ENCODE results near the gene YLPM1. TPM values are rescaled to one million over a fixed set of nuclear protein-coding genes. Genes with fewer than 3 reads are reported as not detected.
A peak's percentile ranks its signal among the peaks of the same experiment; 100 is the strongest.

YLPM1 gene, protein sequence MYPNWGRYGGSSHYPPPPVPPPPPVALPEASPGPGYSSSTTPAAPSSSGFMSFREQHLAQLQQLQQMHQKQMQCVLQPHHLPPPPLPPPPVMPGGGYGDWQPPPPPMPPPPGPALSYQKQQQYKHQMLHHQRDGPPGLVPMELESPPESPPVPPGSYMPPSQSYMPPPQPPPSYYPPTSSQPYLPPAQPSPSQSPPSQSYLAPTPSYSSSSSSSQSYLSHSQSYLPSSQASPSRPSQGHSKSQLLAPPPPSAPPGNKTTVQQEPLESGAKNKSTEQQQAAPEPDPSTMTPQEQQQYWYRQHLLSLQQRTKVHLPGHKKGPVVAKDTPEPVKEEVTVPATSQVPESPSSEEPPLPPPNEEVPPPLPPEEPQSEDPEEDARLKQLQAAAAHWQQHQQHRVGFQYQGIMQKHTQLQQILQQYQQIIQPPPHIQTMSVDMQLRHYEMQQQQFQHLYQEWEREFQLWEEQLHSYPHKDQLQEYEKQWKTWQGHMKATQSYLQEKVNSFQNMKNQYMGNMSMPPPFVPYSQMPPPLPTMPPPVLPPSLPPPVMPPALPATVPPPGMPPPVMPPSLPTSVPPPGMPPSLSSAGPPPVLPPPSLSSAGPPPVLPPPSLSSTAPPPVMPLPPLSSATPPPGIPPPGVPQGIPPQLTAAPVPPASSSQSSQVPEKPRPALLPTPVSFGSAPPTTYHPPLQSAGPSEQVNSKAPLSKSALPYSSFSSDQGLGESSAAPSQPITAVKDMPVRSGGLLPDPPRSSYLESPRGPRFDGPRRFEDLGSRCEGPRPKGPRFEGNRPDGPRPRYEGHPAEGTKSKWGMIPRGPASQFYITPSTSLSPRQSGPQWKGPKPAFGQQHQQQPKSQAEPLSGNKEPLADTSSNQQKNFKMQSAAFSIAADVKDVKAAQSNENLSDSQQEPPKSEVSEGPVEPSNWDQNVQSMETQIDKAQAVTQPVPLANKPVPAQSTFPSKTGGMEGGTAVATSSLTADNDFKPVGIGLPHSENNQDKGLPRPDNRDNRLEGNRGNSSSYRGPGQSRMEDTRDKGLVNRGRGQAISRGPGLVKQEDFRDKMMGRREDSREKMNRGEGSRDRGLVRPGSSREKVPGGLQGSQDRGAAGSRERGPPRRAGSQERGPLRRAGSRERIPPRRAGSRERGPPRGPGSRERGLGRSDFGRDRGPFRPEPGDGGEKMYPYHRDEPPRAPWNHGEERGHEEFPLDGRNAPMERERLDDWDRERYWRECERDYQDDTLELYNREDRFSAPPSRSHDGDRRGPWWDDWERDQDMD (N-terminal part only)
- 27.6 TPM for polyA plus RNA-seq (2012; ENCODE audit: missing spikeins)

DNA sequence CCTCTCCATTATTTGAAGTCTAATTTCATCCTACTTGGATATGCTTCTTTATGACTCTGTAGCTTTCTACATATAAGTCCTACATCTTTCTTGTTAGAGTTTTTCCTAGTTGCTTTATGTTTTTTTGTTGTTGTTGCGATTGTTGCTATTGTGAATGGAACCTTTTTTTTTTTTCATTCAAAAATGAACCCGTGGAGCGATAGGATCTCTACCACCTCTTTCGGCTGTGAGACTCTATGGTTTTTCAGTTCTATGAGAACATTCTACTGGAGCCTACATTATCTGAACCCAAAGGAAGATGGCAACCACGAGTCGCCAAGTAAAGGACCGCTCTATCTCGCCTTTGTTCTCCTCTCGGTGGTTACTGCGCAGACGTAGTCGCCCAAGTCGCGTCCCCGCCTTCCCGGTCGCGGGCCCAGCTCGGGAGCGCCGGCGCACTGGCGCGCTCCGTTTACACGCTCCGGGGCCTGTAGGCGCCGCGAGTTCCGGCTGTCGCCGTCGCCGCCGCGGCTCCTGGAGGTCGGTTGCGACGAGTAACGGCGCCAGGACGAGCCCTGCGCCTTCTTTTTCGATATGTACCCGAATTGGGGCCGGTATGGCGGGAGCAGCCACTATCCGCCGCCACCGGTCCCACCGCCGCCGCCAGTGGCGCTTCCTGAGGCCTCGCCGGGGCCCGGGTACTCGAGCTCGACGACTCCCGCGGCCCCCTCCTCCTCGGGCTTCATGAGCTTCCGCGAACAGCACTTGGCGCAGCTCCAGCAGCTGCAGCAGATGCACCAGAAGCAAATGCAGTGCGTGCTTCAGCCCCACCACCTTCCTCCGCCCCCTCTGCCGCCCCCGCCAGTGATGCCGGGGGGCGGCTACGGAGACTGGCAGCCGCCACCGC lies at the start of gene YLPM1:
YLPM1 (plus strand) TSS at position 400 of the 886 bp plus-strand sequence; CDS start at position 574, 174 bp downstream.
- TF ChIP-seq POLR2AphosphoS5 (IDR thresholded peaks at IDR 0.05; ENCODE audit: low read depth, low read length) (peak; percentile 91), POLR2A (IDR thresholded peaks at IDR 0.05; ENCODE audit: low read depth, low read length) (peak; percentile 95), TAF1 (IDR thresholded peaks at IDR 0.05; ENCODE audit: borderline replicate concordance, low read depth, low read length) (peak; percentile 50; the same call in 1 of the 2 replicates)
- peak; percentile 84 for DNase-seq (ENCODE audit: insufficient read length)
- peak; percentile 96 for FAIRE-seq

DNA sequence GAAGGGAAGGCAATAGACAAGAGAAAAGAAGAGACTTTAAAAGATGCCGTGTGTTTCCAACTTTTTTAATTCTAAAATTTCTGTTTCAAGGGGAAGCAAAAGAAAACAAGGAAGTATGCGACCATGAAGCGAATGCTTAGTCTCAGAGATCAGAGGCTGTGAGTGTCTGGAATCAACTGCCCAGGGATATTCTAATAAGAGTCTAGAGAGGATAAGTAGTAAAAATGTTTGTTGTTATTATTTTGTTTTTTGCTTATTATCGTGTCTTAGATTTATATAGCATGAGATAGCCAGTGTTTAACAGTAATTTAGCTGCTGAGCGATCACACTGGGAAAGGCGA lies 49.8 kb upstream of the YLPM1 start:
- TF ChIP-seq POLR2AphosphoS5 (IDR thresholded peaks at IDR 0.05; ENCODE audit: low read depth, low read length) (no peak), TAF1 (IDR thresholded peaks at IDR 0.05; ENCODE audit: borderline replicate concordance, low read depth, low read length) (no peak)
- DNase-seq (ENCODE audit: insufficient read length), result no peak
- peak; percentile 5 for FAIRE-seq

- TF ChIP-seq TAF1 (IDR thresholded peaks at IDR 0.05; ENCODE audit: borderline replicate concordance, low read depth, low read length) (no peak), POLR2A (IDR thresholded peaks at IDR 0.05; ENCODE audit: low read depth, low read length) (no peak), POLR2AphosphoS5 (IDR thresholded peaks at IDR 0.05; ENCODE audit: low read depth, low read length) (no peak)
- FAIRE-seq, result no peak
These were observed 42.6 kb upstream of the YLPM1 start for GRCh38 chr14:74720526-74720925.

DNA sequence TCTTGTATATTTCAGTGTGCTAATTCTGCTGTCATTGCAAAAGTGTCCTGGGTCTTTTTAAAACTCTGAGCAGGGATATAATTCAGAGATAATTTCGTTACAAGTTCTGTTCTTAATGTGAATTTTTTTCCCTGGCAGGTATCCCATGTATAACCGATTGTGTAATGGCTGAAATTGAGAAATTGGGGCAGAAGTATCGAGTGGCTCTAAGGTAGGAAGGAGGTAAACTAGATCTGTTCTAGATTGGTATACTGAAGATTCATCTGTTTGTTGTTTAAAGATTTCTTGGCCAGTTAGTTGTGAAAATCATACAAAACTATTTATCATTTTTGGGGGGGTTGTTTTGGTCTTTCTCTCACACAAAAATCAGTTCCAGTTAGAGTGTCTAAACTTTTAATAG lies 40.0 kb upstream of the YLPM1 start:
- FAIRE-seq, result no peak
- no peak for DNase-seq (ENCODE audit: insufficient read length)
- TF ChIP-seq POLR2AphosphoS5 (IDR thresholded peaks at IDR 0.05; ENCODE audit: low read depth, low read length), result no peak
- no peak for TF ChIP-seq TAF1 (IDR thresholded peaks at IDR 0.05; ENCODE audit: borderline replicate concordance, low read depth, low read length)
- TF ChIP-seq POLR2A (IDR thresholded peaks at IDR 0.05; ENCODE audit: low read depth, low read length), result no peak

More at GRCh38 chr14:74720526-74720925, 42.6 kb upstream of the YLPM1 start:
- no peak for DNase-seq (ENCODE audit: insufficient read length)

- TF ChIP-seq POLR2AphosphoS5 (IDR thresholded peaks at IDR 0.05; ENCODE audit: low read depth, low read length) (no peak), POLR2A (IDR thresholded peaks at IDR 0.05; ENCODE audit: low read depth, low read length) (no peak), TAF1 (IDR thresholded peaks at IDR 0.05; ENCODE audit: borderline replicate concordance, low read depth, low read length) (no peak)
- DNase-seq (ENCODE audit: insufficient read length) (no peak), FAIRE-seq (no peak)
These were observed 30.7 kb upstream of the YLPM1 start for GRCh38 chr14:74732387-74732786.

GRCh38 chr14:74733221-74733620 lies 29.9 kb upstream of the YLPM1 start:
- FAIRE-seq (no peak), DNase-seq (ENCODE audit: insufficient read length) (no peak)
- TF ChIP-seq POLR2A (IDR thresholded peaks at IDR 0.05; ENCODE audit: low read depth, low read length) (no peak), TAF1 (IDR thresholded peaks at IDR 0.05; ENCODE audit: borderline replicate concordance, low read depth, low read length) (no peak), POLR2AphosphoS5 (IDR thresholded peaks at IDR 0.05; ENCODE audit: low read depth, low read length) (no peak)

DNA sequence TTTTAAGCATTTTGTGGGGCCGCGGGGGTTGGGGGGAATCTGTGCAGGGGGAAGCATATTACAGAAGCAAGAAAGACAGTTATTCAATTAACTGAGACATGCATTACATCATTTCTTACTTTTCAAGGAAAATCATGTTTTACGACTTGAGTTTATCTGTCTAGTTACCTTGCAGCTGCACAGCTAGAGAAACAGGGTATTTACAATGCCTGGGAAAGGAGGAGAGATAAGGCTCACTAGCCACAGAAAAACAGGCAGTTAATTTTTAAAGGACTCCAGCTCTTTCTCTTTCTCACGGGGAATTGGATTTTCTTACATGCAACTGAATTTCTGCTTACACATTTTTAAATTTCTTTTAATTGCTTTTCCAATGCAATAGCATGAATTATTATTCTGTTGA lies 28.0 kb upstream of the YLPM1 start:
- no peak for DNase-seq (ENCODE audit: insufficient read length)
- TF ChIP-seq POLR2AphosphoS5 (IDR thresholded peaks at IDR 0.05; ENCODE audit: low read depth, low read length), result no peak
- no peak for TF ChIP-seq POLR2A (IDR thresholded peaks at IDR 0.05; ENCODE audit: low read depth, low read length)
- TF ChIP-seq TAF1 (IDR thresholded peaks at IDR 0.05; ENCODE audit: borderline replicate concordance, low read depth, low read length), result no peak
- FAIRE-seq, result no peak

GRCh38 chr14:74737753-74738325 lies 25.3 kb upstream of the YLPM1 start:
- no peak for FAIRE-seq
- TF ChIP-seq POLR2AphosphoS5 (IDR thresholded peaks at IDR 0.05; ENCODE audit: low read depth, low read length) (no peak), POLR2A (IDR thresholded peaks at IDR 0.05; ENCODE audit: low read depth, low read length) (no peak), TAF1 (IDR thresholded peaks at IDR 0.05; ENCODE audit: borderline replicate concordance, low read depth, low read length) (no peak)

GRCh38 chr14:74739293-74740030 lies 23.7 kb upstream of the YLPM1 start:
- DNase-seq (ENCODE audit: insufficient read length), result no peak
- FAIRE-seq, result no peak
- TF ChIP-seq POLR2AphosphoS5 (IDR thresholded peaks at IDR 0.05; ENCODE audit: low read depth, low read length), result no peak
- TF ChIP-seq TAF1 (IDR thresholded peaks at IDR 0.05; ENCODE audit: borderline replicate concordance, low read depth, low read length), result no peak
- no peak for TF ChIP-seq POLR2A (IDR thresholded peaks at IDR 0.05; ENCODE audit: low read depth, low read length)

More at GRCh38 chr14:74737753-74738325, 25.3 kb upstream of the YLPM1 start:
- DNase-seq (ENCODE audit: insufficient read length), result no peak
